GM18507 (cell line): ENCODE data around the gene MFSD6.

Experiments
- DNase-seq: peaks from one replicate; pipeline ENCODE4 v3.0.0; 2011; ENCODE audit warnings: low read depth; ENCODE audit not compliant: insufficient read length; ENCODE audit errors: extremely low spot score
- FAIRE-seq: peaks from 2 replicates; lab custom pipeline; 2011; peaks lifted over from hg19 to GRCh38; lab: Jason Lieb, UNC

MFSD6 gene

DNA sequence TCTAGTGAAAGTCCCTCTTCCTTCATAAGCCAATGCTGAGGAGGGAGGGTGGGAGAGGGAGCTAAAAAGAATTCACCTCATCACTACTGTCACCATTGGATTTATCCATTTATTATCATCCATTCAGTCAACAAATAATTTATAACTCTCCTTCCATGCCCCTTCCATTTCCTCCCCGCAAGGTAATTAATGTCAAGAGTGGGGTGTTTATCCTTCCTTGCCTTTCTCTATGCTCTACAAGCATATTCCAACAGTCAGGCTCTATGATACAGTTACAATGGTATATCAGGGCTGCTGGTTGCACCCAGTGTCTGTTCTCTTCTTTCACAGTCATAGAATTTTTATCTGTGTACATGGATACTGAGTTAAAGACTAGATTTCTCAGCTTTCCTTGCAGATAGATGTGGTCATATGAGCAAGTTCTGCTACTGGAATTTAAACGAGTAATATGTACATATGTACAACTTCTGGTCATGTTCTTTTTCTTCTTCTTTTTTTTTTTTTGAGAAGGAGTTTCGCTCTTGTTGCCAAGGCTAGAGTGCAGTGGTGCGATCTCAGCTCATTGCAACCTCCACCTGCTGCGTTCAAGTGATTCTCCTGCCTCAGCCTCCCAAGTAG is 5.1 kb upstream of the MFSD6 start:
- FAIRE-seq: no peak

GRCh38 chr2:190404487-190404886 is 3.7 kb upstream of the MFSD6 start:
- FAIRE-seq (no peak), DNase-seq (no peak)

More for the DNA sequence above, 5.1 kb upstream of the MFSD6 start:
- DNase-seq: no peak

DNA sequence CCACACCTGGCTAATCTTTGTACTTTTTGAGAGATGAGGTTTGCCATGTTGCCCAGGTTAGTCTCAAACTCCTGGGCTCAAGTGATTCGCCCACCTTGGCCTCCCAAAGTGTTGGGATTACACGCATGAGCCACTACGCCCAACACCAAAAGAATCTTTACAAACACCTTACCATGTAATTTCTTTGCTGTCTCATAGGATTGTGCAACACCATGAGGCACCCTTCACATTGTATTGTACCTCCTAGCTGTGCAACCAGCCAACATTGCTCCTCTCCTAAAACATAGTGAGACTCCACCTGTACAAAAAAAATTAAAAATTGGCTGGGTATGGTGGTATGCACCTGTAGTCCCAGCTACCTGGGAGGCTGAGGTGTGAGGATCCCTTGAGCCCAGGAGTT is 3.1 kb upstream of the MFSD6 start:
- no peak for DNase-seq
- no peak for FAIRE-seq

DNA sequence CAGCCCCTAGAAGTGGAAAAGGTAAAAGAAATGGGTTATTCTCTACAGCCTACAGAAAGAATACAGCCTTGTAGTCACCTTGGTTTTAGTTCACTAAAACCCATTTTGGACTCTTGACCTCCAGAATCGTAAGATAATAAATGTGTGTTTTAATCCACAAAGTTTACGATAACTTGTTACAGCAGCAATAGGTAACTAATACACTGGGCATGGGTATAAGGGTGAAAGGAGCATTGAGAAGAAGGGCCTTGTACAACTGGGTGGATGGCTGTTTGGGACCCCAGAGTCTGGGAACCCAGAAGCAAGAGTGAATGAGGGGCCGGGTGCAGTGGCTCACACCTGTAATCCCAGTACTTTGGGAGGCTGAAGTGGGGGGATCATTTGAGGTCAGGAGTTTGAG is 2.2 kb upstream of the MFSD6 start:
- DNase-seq (no peak), FAIRE-seq (no peak)

- FAIRE-seq: no peak
- DNase-seq: no peak
Measured at GRCh38 chr2:190406805-190407204, 1.4 kb upstream of the MFSD6 start.

- FAIRE-seq: no peak
- no peak for DNase-seq
Measured at GRCh38 chr2:190407246-190407661, 901 bp upstream of the MFSD6 start.

GRCh38 chr2:190408538-190409271 is 550 bp downstream of the MFSD6 start:
- DNase-seq (peak; percentile 56), FAIRE-seq (peak; percentile 45)

- FAIRE-seq: no peak
- no peak for DNase-seq
Measured at GRCh38 chr2:190409616-190410015, 1.5 kb downstream of the MFSD6 start.

- FAIRE-seq: no peak
- DNase-seq: no peak
Measured at GRCh38 chr2:190410166-190410565, 2.0 kb downstream of the MFSD6 start.

DNA sequence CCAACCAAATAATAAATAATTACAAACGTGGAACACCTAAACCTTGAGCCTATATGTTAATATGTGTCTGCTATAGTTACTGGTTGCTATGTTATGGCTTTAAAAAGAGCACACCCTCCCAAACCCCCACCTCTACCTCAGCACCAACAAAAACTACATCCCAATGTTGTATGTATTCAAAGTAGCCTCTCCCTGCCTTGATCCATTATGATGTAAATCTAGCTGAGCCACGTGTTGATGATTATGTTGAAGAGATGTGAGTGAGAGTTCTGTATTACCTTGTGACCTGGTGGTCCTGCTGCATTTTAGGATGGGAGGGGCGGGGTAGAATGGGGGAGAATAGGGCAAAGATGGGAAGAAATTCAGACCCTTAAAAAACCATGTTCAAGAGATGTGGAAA is 4.8 kb downstream of the MFSD6 start:
- FAIRE-seq (no peak), DNase-seq (no peak)

DNA sequence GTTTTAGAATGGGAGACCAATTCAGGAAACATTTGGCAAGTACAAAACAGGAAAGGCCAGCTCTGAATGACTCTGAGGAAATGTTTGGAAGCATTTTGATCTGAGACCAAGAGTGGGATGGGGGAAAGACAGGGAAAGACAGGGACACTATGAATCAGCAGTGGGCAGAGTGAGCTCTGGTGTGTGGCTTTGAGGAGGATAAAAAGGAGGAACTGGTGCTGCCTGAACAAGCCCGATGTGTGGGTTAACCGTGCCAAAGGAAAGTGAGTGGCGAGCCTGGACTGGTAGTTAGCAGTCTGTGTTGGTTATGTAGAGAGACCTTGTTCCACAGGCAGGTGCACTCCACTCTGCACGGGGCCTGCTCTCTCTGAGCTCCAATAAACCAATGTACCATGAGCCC is 5.3 kb downstream of the MFSD6 start:
- DNase-seq (no peak), FAIRE-seq (no peak)

GRCh38 chr2:190415251-190415650 is 7.1 kb downstream of the MFSD6 start:
- DNase-seq (no peak), FAIRE-seq (no peak)

DNA sequence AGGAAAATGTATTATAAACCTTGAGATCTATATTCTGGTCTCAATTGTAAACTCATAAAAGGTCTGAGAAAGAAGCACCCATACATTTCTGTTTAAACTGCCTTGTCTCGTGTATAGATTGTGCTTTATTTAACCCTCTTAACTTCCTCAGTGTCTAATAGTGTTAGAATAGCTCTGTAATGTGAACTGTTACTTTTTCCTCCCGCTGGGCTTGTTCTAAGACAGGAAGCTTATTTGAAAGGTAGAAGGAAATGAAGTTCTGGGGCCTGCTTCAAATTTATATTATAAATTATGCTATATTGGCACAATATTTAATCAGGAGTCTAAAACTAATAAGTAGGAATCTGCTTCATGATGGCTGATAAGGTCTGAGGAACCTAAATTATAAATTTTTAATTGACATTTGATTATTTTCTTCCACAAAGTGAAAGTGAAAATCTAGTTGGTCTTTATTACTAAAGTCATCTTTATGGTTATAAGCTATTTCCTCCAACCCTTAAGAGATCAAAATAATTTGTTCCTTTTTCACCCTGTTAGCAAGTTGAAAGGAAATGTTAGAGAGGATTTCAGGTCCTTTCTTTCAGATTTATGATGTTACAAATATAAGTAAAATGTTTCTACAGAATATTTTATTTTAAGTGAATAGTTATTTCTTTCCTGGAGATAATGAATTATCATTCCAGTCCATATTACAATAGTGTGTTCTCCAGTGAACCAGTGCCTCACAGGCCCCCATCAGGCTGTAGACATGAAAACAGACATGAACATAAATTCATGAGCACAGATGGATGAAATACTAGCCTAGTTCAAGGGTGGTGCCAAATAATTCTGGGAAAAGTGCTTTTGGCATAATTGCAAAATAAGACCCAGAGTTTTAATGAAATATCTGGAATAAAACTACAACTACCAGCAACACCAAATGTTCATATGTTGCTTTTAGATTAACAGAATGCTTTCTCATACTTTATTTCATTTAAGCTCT is 7.9 kb downstream of the MFSD6 start:
- FAIRE-seq (no peak), DNase-seq (no peak)

GRCh38 chr2:190417045-190417842 is 9.1 kb downstream of the MFSD6 start:
- DNase-seq: no peak
- no peak for FAIRE-seq

GRCh38 chr2:190418727-190419126 is 10.6 kb downstream of the MFSD6 start:
- no peak for FAIRE-seq
- no peak for DNase-seq

GRCh38 chr2:190420801-190421200 is 12.6 kb downstream of the MFSD6 start:
- no peak for DNase-seq
- peak; percentile 5 for FAIRE-seq

DNA sequence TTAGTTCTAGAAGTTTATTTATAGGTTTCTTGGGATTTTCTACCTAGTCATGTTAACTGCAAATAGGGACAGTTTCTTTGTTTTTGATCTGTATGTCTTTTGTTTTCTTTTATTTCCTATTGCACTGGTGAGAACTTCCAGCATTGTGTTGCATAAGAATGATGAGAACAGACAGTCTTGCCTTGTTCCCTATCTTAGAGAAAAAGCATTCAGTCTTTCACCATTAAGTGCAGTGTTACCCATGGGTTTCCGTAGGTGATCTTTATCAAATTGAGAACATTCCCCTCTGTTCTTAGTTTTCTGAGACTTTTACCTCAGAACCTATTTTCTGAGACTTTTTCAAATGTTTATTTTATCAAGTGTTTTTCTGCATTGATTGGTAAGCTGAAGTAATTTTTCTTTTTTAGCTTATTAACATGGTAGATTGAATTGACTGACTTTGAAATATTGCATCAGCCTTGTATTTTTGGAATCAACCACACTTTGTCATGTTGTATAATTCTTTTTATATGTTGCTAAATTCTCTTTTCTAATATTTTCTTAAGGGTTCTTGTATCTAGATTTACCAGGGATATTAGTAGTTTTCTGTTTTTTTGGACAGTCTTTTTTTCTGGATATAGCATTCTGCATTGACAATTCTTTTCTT is 17.2 kb downstream of the MFSD6 start:
- no peak for FAIRE-seq
- DNase-seq: no peak

- DNase-seq (no peak), FAIRE-seq (no peak)
Measured at GRCh38 chr2:190425883-190426658, 17.9 kb downstream of the MFSD6 start.
